Upper lobe of left lung (tissue), 6 donors: ENCODE results near the gene RGS8. TPM values are rescaled to one million over a fixed set of nuclear protein-coding genes. Genes with fewer than 3 reads are reported as not detected.

Experiments
- ATAC-seq, 2 donors: fragments of 200-7000 bp; cut with Tn5 transposase; one replicate each; pipeline ENCODE4 v1.9.1; 2022; ENCODE audit warnings: mild to moderate bottlenecking in 2 of 2, moderate library complexity in 2 of 2; ENCODE audit not compliant: low FRiP score in 2 of 2
- DNase-seq, 2 donors: peaks; one replicate each; pipeline ENCODE4 v3.0.0-alpha.2; 2019 to 2020
- H3K27ac ChIP-seq, 4 donors: fragments of 200-600 bp; sonication (generic); one replicate each; pipeline ENCODE4 v1.5.1; 2016 to 2019
- H3K27me3 ChIP-seq, 4 donors: fragments of 200-600 bp; sonication (generic); one replicate each; pipeline ENCODE4 v1.5.1; 2017 to 2019
- H3K36me3 ChIP-seq, 4 donors: fragments of 200-600 bp; sonication (generic); one replicate each; pipeline ENCODE4 v1.5.1; 2016 to 2019
- H3K4me1 ChIP-seq, 4 donors: fragments of 200-600 bp; sonication (generic); one replicate each; pipeline ENCODE4 v1.5.1; 2018 to 2019
- H3K4me3 ChIP-seq, 4 donors: fragments of 200-600 bp; sonication (generic); one replicate each; pipeline ENCODE4 v1.5.1; 2017 to 2019; ENCODE audit warnings: mild to moderate bottlenecking in 2 of 4, moderate library complexity in 1 of 4
- H3K9me3 ChIP-seq, 4 donors: fragments of 200-600 bp; sonication (generic); one replicate each; pipeline ENCODE4 v1.5.1; 2018 to 2019
- CTCF ChIP-seq, 6 experiments: fragments of 450-650 bp in 4 of 6; fragments of 200-600 bp in 2 of 6; sonication (generic) in 2 of 6; IDR thresholded peaks; one replicate each; pipeline ENCODE4 v1.5.1; 2016 to 2019; ENCODE audit warnings: antibody characterized with exemption in 6 of 6
- EP300 ChIP-seq, 4 donors: sonication (generic); formaldehyde crosslinking; IDR thresholded peaks; one replicate each; pipeline ENCODE4 v1.5.1; 2017; ENCODE audit warnings: antibody characterized with exemption in 4 of 4, control low read depth in 2 of 4
- POLR2A ChIP-seq, 4 donors: fragments of 450-650 bp; IDR thresholded peaks; one replicate each; pipeline ENCODE4 v1.5.1; 2016 to 2017; ENCODE audit warnings: antibody characterized with exemption in 4 of 4, mild to moderate bottlenecking in 2 of 4
- POLR2AphosphoS5 ChIP-seq, 2 donors: sonication (generic); formaldehyde crosslinking; IDR thresholded peaks; one replicate each; pipeline ENCODE4 v1.5.1; 2017; ENCODE audit warnings: antibody characterized with exemption in 2 of 2
- WGBS, 2 donors: methylation state at CpG; one replicate each; pipeline ENCODE4 v1.1.5; 2017 to 2018; 5-methylcytosine and 5-hydroxymethylcytosine counted together
- total RNA-seq, 6 donors: library from RNA; depleted of rRNA in 4 of 6; stranded (reverse); fragments of >200 nt in 4 of 6; gene quantifications; one replicate each; pipeline versions ENCODE4 v1.1.0 to v1.2.1, GENCODE V29; 2016 to 2021
- donor health status: DM: no; HTN: no; CAD: no; lungs with moderate emphysema.
- donor health status: DM: no; HTN: yes; CAD: no; lungs with severe emphysema.

Gene RGS8
- total RNA-seq, 6 donors from 2014 or later = 0.20 TPM; not detected in 5

- Histone ChIP-seq H3K4me3 (no peak overlapping the region), H3K27ac (no peak overlapping the region), H3K9me3 (no peaks in the 10 kb centered on the region), H3K36me3 (no peaks in the 10 kb centered on the region), H3K27me3 (no peaks in the 10 kb centered on the region), H3K4me1 (no peaks in the 10 kb centered on the region)
- no peak for ATAC-seq
- no peak for TF ChIP-seq POLR2A (IDR thresholded peaks at IDR 0.05)
- TF ChIP-seq POLR2AphosphoS5 (IDR thresholded peaks at IDR 0.05) = no peak
- no peak for TF ChIP-seq CTCF (IDR thresholded peaks at IDR 0.05)
- no peak for TF ChIP-seq EP300 (IDR thresholded peaks at IDR 0.05)
- DNase-seq = no peak
- 64 to 73% methylated on average over 9 of the region's 9 CpGs for WGBS, 2 donors
Measured at GRCh38 chr1:182666706-182667105, 17.7 kb downstream of the RGS8 start.

GRCh38 chr1:182664296-182664695 is 20.1 kb downstream of the RGS8 start:
- TF ChIP-seq CTCF (IDR thresholded peaks at IDR 0.05) (no peak), POLR2AphosphoS5 (IDR thresholded peaks at IDR 0.05) (no peak), EP300 (IDR thresholded peaks at IDR 0.05) (no peak), POLR2A (IDR thresholded peaks at IDR 0.05) (no peak)

DNA sequence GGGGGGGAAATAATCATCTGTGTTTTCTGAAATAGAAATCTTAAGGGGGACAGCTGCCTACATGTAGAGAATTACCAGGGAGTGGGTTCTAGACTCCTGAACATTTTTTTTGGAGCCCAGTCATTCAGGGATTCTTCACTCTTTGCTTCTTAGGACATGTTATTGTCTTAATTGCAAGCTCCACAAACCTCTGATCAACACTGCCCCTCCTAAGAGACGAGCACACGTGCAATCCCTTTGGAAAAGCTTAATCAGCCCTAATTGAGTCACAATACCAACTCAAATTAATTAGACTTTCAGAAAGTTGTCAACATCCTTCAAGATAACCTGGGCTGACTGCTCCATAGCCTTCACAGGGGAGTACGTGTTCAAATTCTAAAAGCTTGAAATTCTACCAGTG is 21.4 kb downstream of the RGS8 start:
- TF ChIP-seq POLR2AphosphoS5 (IDR thresholded peaks at IDR 0.05) (no peak), CTCF (IDR thresholded peaks at IDR 0.05) (no peak), POLR2A (IDR thresholded peaks at IDR 0.05) (no peak), EP300 (IDR thresholded peaks at IDR 0.05) (no peak)
- Histone ChIP-seq H3K4me3 (no peak overlapping the region), H3K27me3 (no peaks in the 10 kb centered on the region), H3K9me3 (no peaks in the 10 kb centered on the region), H3K27ac (no peak overlapping the region), H3K4me1 (no peaks in the 10 kb centered on the region), H3K36me3 (no peaks in the 10 kb centered on the region)
- 87 to 90% methylated on average over 3 of the region's 3 CpGs for WGBS, 2 donors
- DNase-seq (no peak), ATAC-seq (no peak)

More at GRCh38 chr1:182664296-182664695, 20.1 kb downstream of the RGS8 start:
- no peak for ATAC-seq
- no peak for DNase-seq
- H3K27ac ChIP-seq = no peak overlapping the region
- no peaks in the 10 kb centered on the region for H3K9me3 ChIP-seq
- no peaks in the 10 kb centered on the region for H3K4me1 ChIP-seq
- no peaks in the 10 kb centered on the region for H3K27me3 ChIP-seq
- WGBS, 2 donors = 83 to 84% methylated on average over 3 of the region's 3 CpGs
- no peak overlapping the region for H3K4me3 ChIP-seq
- no peaks in the 10 kb centered on the region for H3K36me3 ChIP-seq

- Histone ChIP-seq H3K4me3 (no peak overlapping the region), H3K4me1 (no peaks in the 10 kb centered on the region), H3K36me3 (no peaks in the 10 kb centered on the region), H3K9me3 (no peaks in the 10 kb centered on the region), H3K27ac (no peak overlapping the region), H3K27me3 (no peaks in the 10 kb centered on the region)
- 76 to 78% methylated on average over 7 of the region's 7 CpGs for WGBS, 2 donors
- DNase-seq (no peak), ATAC-seq (no peak)
- TF ChIP-seq POLR2A (IDR thresholded peaks at IDR 0.05) (no peak), EP300 (IDR thresholded peaks at IDR 0.05) (no peak), CTCF (IDR thresholded peaks at IDR 0.05) (no peak), POLR2AphosphoS5 (IDR thresholded peaks at IDR 0.05) (no peak)
Measured at GRCh38 chr1:182662121-182662890, 22.1 kb downstream of the RGS8 start.

- TF ChIP-seq POLR2A (IDR thresholded peaks at IDR 0.05) (no peak), EP300 (IDR thresholded peaks at IDR 0.05) (no peak), POLR2AphosphoS5 (IDR thresholded peaks at IDR 0.05) (no peak), CTCF (IDR thresholded peaks at IDR 0.05) (no peak)
- no peaks in the 10 kb centered on the region for H3K36me3 ChIP-seq
- no peak for ATAC-seq
- H3K27me3 ChIP-seq = no peaks in the 10 kb centered on the region
- H3K27ac ChIP-seq = no peak overlapping the region
- no peak overlapping the region for H3K4me3 ChIP-seq
- H3K4me1 ChIP-seq = no peaks in the 10 kb centered on the region
- no peaks in the 10 kb centered on the region for H3K9me3 ChIP-seq
- no peak for DNase-seq
Measured at GRCh38 chr1:182658055-182658454, 26.3 kb downstream of the RGS8 start.
